SH-SY5Y (cell line): ENCODE measurements around the gene SFT2D1.

Source experiments
- GATA2 ChIP-seq: IDR thresholded peaks from 2 replicates; pipeline ENCODE4 v1.6.1; 2011; ENCODE audit warnings: mild to moderate bottlenecking, low read depth, low read length
- GATA3 ChIP-seq: IDR thresholded peaks from 2 replicates; pipeline ENCODE4 v1.6.1; 2011; ENCODE audit warnings: low read depth, mild to moderate bottlenecking, low read length, moderate library complexity

DNA sequence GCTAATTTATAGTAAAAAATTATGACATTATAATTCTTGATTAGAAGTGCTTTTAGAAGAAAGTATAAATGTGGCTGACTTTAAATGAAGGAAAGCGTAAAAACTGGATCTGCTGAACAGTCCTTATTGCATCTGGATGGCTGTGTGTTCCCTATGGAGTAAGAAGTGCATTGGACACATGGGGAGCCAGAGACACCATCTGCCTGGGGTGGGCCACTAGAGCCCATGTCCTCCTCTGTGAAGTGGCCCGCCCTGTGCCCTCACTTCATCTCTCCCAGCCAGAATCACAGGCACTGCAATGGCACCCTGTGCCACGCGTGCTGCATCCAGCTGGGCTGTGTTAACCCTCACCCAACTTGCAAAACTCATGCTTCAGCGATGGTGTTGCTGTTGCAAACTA lies 13.2 kb upstream of the SFT2D1 start:
- no peak for TF ChIP-seq GATA2
- no peak for TF ChIP-seq GATA3
